Measurements from ENCODE around the gene C2orf92.

DNA sequence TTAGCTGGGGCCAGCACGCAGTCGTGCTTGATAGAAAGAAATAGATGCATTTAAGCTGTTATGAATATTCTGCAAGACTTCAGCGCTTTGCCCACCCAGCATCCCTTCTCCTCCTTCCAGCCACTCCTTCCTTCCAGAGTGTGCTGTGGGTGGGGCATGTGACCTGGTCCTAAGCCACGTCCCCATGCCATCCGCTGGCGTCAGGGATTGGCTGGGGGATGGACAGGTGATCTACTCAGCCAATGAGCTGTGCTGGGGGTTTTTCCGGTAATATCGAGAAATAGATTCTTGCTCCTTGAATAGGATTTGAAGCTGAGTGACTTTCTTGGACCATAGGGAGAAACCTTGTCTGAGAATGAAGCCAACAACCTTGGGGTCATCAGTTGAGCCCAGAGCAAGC is 39.1 kb downstream of the C2orf92 start:
- TF ChIP-seq SREBF2 (IDR thresholded peaks at IDR 0.05) = no peak
- TF ChIP-seq, protein P1, sequence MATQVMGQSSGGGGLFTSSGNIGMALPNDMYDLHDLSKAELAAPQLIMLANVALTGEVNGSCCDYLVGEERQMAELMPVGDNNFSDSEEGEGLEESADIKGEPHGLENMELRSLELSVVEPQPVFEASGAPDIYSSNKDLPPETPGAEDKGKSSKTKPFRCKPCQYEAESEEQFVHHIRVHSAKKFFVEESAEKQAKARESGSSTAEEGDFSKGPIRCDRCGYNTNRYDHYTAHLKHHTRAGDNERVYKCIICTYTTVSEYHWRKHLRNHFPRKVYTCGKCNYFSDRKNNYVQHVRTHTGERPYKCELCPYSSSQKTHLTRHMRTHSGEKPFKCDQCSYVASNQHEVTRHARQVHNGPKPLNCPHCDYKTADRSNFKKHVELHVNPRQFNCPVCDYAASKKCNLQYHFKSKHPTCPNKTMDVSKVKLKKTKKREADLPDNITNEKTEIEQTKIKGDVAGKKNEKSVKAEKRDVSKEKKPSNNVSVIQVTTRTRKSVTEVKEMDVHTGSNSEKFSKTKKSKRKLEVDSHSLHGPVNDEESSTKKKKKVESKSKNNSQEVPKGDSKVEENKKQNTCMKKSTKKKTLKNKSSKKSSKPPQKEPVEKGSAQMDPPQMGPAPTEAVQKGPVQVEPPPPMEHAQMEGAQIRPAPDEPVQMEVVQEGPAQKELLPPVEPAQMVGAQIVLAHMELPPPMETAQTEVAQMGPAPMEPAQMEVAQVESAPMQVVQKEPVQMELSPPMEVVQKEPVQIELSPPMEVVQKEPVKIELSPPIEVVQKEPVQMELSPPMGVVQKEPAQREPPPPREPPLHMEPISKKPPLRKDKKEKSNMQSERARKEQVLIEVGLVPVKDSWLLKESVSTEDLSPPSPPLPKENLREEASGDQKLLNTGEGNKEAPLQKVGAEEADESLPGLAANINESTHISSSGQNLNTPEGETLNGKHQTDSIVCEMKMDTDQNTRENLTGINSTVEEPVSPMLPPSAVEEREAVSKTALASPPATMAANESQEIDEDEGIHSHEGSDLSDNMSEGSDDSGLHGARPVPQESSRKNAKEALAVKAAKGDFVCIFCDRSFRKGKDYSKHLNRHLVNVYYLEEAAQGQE (IDR thresholded peaks at IDR 0.05) = no peak
- TF ChIP-seq, protein P2, sequence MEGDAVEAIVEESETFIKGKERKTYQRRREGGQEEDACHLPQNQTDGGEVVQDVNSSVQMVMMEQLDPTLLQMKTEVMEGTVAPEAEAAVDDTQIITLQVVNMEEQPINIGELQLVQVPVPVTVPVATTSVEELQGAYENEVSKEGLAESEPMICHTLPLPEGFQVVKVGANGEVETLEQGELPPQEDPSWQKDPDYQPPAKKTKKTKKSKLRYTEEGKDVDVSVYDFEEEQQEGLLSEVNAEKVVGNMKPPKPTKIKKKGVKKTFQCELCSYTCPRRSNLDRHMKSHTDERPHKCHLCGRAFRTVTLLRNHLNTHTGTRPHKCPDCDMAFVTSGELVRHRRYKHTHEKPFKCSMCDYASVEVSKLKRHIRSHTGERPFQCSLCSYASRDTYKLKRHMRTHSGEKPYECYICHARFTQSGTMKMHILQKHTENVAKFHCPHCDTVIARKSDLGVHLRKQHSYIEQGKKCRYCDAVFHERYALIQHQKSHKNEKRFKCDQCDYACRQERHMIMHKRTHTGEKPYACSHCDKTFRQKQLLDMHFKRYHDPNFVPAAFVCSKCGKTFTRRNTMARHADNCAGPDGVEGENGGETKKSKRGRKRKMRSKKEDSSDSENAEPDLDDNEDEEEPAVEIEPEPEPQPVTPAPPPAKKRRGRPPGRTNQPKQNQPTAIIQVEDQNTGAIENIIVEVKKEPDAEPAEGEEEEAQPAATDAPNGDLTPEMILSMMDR (IDR thresholded peaks at IDR 0.05) = no peak
- no peak for TF ChIP-seq POLR2A (IDR thresholded peaks at IDR 0.05; ENCODE audit: low read length)
- TF ChIP-seq CHD4 (IDR thresholded peaks at IDR 0.05; ENCODE audit: borderline replicate concordance) = no peak
- TF ChIP-seq SMC3 (IDR thresholded peaks at IDR 0.05) = no peak
- no peak for TF ChIP-seq ESRRA (IDR thresholded peaks at IDR 0.05; ENCODE audit: borderline replicate concordance, low read length)
- no peak for TF ChIP-seq HDAC2 (IDR thresholded peaks at IDR 0.05)
